Activated CD8-positive, alpha-beta T cell treated with anti-CD3 and anti-CD28 coated beads, Interleukin-2, amount 10 ng/mL, durations not matched to agents 7 days and 5 days (primary cell): ENCODE results near the gene COL6A2. TPM values are rescaled to one million over a fixed set of nuclear protein-coding genes. Genes with fewer than 3 reads are reported as not detected.
"Not testable (repeated sequence)": the region's sequence is repeated elsewhere in the genome, so short reads cannot be mapped to it uniquely, and the experiment has no call there.

Source experiments
- ATAC-seq: fragments of 150-1000 bp; cut with Tn5 transposase; one replicate; pipeline ENCODE4 v1.10.0; 2021; ENCODE audit warnings: moderate library complexity
- CTCF ChIA-PET: fragments of 350-600 bp; sonication (Branson Sonifier 250); formaldehyde crosslinking; loops from one replicate; lab custom pipeline; 2021; ENCODE audit warnings: antibody characterized with exemption; lab: Charles Lee
- POLR2A ChIA-PET: fragments of 350-600 bp; sonication (Branson Sonifier 250); formaldehyde crosslinking; loops from one replicate; lab custom pipeline; 2021; ENCODE audit warnings: antibody characterized with exemption; lab: Charles Lee
- DNase-seq: peaks from one replicate; pipeline ENCODE4 v3.0.0-alpha.2; 2020
- H3K27ac Mint-ChIP-seq: one replicate; pipeline ENCODE4 v1.8.0; 2021; ENCODE audit warnings: mild to moderate bottlenecking, mixed read lengths
- H3K27me3 Mint-ChIP-seq: one replicate; pipeline ENCODE4 v1.8.0; 2021; ENCODE audit warnings: low read depth, mixed read lengths
- H3K36me3 Mint-ChIP-seq: one replicate; pipeline ENCODE4 v1.8.0; 2021; ENCODE audit warnings: low read depth, mixed read lengths
- H3K4me1 Mint-ChIP-seq: one replicate; pipeline ENCODE4 v1.8.0; 2021; ENCODE audit warnings: low read depth, mixed read lengths
- H3K4me3 Mint-ChIP-seq: one replicate; pipeline ENCODE4 v1.8.0; 2021; ENCODE audit warnings: mild to moderate bottlenecking, mixed read lengths
- H3K9me3 Mint-ChIP-seq: one replicate; pipeline ENCODE4 v1.8.0; 2022; ENCODE audit warnings: mixed read lengths; ENCODE audit not compliant: insufficient read depth
- total RNA-seq, 2 experiments: library from RNA; stranded (reverse); gene quantifications; one replicate each; pipeline ENCODE4 v1.2.3, GENCODE V29; 2021

Gene COL6A2
- total RNA-seq, 2 experiments from 2014 or later = 6.0 to 7.2 TPM

GRCh38 chr21:46141767-46142581, 44.1 kb downstream of the COL6A2 start:
- no peaks in the 10 kb centered on the region for H3K27me3 Mint-ChIP-seq
- POLR2A ChIA-PET = interaction anchor here (0.6 kb wide), 1 partner anchor 120 kb away, joined by 3 read pairs; no protein-coding TSS in a partner anchor
- CTCF ChIA-PET = interaction anchor here (2.1 to 2.6 kb wide), 4 partner anchors 11 to 170 kb away, joined by 11 to 49 read pairs (median 17); partner anchors contain the start of genes MCM3AP and YBEY

GRCh38 chr21:46142582-46143473, 44.9 kb downstream of the COL6A2 start:
- Mint-ChIP-seq H3K27ac (peak overlapping the region; percentile 25), H3K4me3 (no peak overlapping the region), H3K27me3 (no peaks in the 10 kb centered on the region), H3K36me3 (no peaks in the 10 kb centered on the region), H3K9me3 (no peaks in the 10 kb centered on the region), H3K4me1 (peaks cover 21% of the 10 kb centered on the region)
- DNase-seq (no peak), ATAC-seq (no peak)
- ChIA-PET CTCF (interaction anchor here (0.5 to 2.6 kb wide), 28 partner anchors 11 to 358 kb away, joined by 3 to 49 read pairs (median 4); partner anchors contain the start of genes MCM3AP and YBEY), POLR2A (interaction anchor here (0.6 to 1.4 kb wide), 6 partner anchors 86 to 417 kb away, joined by 3 to 5 read pairs (median 4); no protein-coding TSS in a partner anchor)

More at GRCh38 chr21:46141767-46142581, 44.1 kb downstream of the COL6A2 start:
- no peak for ATAC-seq
- no peaks in the 10 kb centered on the region for H3K36me3 Mint-ChIP-seq
- H3K27ac Mint-ChIP-seq = no peak overlapping the region
- H3K9me3 Mint-ChIP-seq = no peaks in the 10 kb centered on the region
- no peak overlapping the region for H3K4me3 Mint-ChIP-seq
- DNase-seq = no peak
- H3K4me1 Mint-ChIP-seq = peaks cover 21% of the 10 kb centered on the region

GRCh38 chr21:46144464-46145070, 46.7 kb downstream of the COL6A2 start:
- CTCF ChIA-PET = interaction anchor here (0.8 to 2.6 kb wide), 19 partner anchors 8 to 356 kb away, joined by 3 to 49 read pairs (median 4); partner anchors contain the start of genes MCM3AP and YBEY
- DNase-seq = no peak
- Mint-ChIP-seq H3K4me1 (peaks cover 21% of the 10 kb centered on the region), H3K36me3 (no peaks in the 10 kb centered on the region), H3K27ac (peak overlapping the region; percentile 65), H3K27me3 (no peaks in the 10 kb centered on the region), H3K9me3 (no peaks in the 10 kb centered on the region), H3K4me3 (no peak overlapping the region)
- POLR2A ChIA-PET = interaction anchor here (0.6 to 1.4 kb wide), 2 partner anchors 173 to 186 kb away, joined by 3 to 4 read pairs; no protein-coding TSS in a partner anchor
- ATAC-seq = no peak

DNA sequence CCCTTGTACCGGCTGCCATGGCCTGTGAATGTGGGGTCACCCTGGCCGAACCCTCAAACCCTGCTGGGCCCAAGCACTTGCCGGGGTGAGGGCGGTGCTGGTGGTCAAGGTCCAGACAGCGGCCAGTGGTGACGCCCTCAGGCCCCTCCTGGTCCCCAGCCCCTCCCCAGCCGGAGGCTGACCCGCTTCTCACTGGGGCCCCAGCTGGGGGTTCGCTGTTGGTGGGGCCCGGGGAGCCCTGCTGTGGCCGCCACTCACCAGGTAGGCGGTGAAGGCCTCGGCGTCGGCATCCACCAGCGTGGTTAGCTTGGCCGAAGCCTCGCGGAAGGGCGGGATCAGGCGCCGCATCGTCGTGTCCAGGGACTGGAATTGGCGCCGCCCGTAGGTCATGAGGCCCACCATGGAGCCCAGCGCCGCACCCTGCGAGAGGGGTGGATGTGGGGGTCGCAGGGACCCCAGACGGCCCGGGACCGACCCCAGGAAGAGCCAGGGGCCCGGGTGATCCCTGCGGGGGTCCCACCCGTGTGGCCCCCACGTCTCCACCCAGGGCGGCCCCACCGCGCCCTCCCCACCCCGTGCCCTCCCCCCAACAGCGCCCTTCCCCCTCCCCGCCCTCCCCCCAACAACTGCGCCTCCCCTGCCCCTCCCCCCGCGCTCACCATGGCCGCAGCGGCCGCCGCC, 47.4 kb downstream of the COL6A2 start:
- Mint-ChIP-seq H3K27ac (no peak overlapping the region), H3K27me3 (no peaks in the 10 kb centered on the region), H3K36me3 (no peaks in the 10 kb centered on the region), H3K4me3 (no peak overlapping the region), H3K4me1 (peaks cover 21% of the 10 kb centered on the region), H3K9me3 (no peaks in the 10 kb centered on the region)
- DNase-seq (no peak), ATAC-seq (no peak)
- ChIA-PET POLR2A (interaction anchor here (0.6 kb wide), 1 partner anchor 187 kb away, joined by 3 read pairs; no protein-coding TSS in a partner anchor), CTCF (interaction anchor here (1.0 kb wide), 1 partner anchor 8 kb away, joined by 3 read pairs; no protein-coding TSS in a partner anchor)

DNA sequence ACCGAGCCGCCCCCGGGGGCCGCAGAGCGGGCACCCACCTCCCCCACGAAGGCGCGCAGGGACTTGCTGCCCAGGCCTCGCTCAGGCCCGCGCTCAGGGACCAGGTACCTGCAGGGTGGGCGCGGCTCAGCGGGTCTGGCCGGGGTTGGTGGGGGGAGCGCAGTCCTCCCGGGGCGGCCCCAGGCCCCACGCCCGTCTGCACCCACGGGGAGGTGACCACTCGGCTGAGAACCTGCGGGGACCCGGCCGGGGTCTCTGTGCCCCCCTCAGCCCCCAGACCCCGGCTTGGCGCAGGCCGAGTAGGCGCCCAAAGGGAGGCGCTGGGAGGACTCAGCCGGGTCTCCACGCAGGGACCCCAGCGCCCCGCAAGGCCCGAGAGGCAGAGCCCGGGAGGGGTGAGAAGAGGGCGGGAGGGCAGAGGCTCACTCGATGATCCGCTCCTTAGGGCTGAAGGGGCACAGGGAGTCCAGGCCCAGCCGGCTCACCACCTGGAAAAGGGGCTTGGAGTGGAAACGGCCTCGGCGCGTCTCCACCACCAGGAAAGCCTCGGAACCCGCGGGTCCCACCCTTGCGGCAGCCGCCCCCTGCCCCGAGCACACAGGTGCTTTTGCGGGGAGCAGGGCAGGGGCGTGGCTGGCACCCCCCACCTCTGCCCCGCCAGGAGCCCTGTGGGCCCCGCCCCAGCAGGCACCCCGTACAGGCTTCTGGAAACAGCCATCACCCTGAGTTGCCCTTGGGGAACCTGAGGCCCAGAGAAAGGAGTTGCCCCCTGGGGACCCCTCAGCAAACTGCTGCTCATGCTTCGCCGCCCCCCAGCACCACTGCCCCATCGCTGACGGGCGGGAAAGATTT, 48.2 kb downstream of the COL6A2 start:
- no peak for DNase-seq
- ChIA-PET CTCF (no interaction called here), POLR2A (no interaction called here)
- no peak for ATAC-seq
- no peak overlapping the region for H3K4me3 Mint-ChIP-seq
- no peaks in the 10 kb centered on the region for H3K27me3 Mint-ChIP-seq
- H3K4me1 Mint-ChIP-seq = peaks cover 21% of the 10 kb centered on the region
- H3K9me3 Mint-ChIP-seq = no peaks in the 10 kb centered on the region
- no peak overlapping the region for H3K27ac Mint-ChIP-seq
- no peaks in the 10 kb centered on the region for H3K36me3 Mint-ChIP-seq

DNA sequence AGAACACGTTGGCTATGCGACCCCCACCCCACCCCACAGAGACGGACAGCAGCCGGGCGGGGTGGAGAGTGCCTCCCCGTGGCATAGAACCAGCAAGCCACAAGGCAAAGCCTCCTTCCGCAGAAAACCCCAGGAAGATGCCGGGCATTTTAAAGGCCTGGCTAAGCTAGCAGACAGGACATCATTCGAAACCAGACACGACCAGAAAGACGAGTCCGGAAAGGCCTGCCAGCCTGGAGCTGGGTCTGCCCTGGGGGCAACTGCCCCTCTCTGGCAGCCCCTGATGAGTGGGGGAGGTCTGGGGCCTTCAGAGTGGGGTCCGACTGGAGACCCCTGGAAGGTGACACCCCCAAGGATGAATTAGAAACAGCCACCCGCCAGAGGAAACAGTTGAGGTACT, 48.9 kb downstream of the COL6A2 start:
- Mint-ChIP-seq H3K27ac (no peak overlapping the region), H3K27me3 (no peaks in the 10 kb centered on the region), H3K9me3 (no peaks in the 10 kb centered on the region), H3K36me3 (no peaks in the 10 kb centered on the region), H3K4me3 (no peak overlapping the region), H3K4me1 (peaks cover 21% of the 10 kb centered on the region)
- ChIA-PET CTCF (no interaction called here), POLR2A (no interaction called here)
- DNase-seq (no peak), ATAC-seq (no peak)

DNA sequence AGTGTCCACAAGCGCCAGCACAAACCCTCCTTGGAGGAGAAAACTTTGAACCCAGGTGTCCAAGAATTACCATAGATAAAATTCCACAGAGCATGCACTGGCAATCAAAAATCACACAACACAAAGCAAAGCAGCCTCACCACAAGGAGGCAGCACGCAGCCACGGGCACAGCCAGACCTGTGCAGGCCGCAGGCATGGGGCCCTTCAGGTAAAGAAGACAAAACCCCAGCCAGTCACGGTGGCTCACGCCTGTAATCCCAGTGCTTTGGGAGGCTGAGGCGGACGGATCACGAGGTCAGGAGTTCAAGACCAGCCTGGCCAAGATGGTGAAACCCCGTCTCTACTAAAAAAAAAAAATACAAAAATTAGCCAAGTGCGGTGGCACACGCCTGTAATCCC, 49.5 kb downstream of the COL6A2 start:
- CTCF ChIA-PET, H3K9me3 Mint-ChIP-seq, H3K4me3 Mint-ChIP-seq, H3K27ac Mint-ChIP-seq, POLR2A ChIA-PET, H3K27me3 Mint-ChIP-seq, ATAC-seq, H3K36me3 Mint-ChIP-seq: not testable (repeated sequence)
- peak; percentile 68 for DNase-seq
- peaks cover 19% of the 10 kb centered on the region for H3K4me1 Mint-ChIP-seq

GRCh38 chr21:46148106-46148505, 50.2 kb downstream of the COL6A2 start:
- Mint-ChIP-seq H3K36me3 (no peaks in the 10 kb centered on the region), H3K27ac (no peak overlapping the region), H3K27me3 (no peaks in the 10 kb centered on the region), H3K4me1 (peaks cover 14% of the 10 kb centered on the region), H3K4me3 (no peak overlapping the region), H3K9me3 (no peaks in the 10 kb centered on the region)
- POLR2A ChIA-PET = no interaction called here
- ATAC-seq (no peak), DNase-seq (no peak)
- CTCF ChIA-PET = no interaction called here

DNA sequence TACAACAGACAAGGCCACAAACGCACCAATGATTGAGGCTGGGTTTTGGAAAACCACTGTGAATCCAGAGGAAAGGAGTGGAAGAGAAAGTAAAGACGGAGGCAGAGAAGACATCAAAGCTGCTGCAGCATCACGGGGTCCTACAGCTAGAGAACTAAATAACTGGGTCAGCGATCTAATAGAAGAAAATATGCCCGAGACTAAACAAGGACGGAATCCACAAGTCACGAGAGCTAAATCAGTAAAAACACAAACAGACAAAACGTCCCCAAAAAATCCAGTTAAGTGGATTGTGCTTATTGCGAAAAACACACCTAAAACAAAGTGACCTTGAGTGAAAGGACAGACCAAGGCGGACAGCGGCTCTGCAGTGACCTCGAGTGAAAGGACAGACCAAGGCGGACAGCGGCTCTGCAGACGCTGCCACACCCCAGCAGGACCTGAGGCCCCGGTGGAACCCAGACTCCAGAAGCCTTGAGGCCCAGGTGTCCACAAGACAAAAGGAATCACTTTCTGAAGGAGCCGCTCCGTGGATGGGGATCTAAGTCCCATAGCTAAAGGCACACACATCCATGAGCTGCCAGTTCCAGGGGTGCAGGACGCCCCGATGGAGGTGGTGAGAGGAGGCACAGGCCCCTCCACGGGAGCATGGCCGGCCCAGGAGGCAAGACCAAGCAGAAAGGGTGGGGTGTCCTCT, 51.4 kb downstream of the COL6A2 start:
- Mint-ChIP-seq H3K36me3 (no peaks in the 10 kb centered on the region), H3K4me1 (peaks cover 6% of the 10 kb centered on the region), H3K4me3 (no peak overlapping the region), H3K9me3 (no peaks in the 10 kb centered on the region), H3K27me3 (no peaks in the 10 kb centered on the region), H3K27ac (no peak overlapping the region)
- CTCF ChIA-PET = no interaction called here
- ATAC-seq (no peak), DNase-seq (no peak)
- POLR2A ChIA-PET = no interaction called here

GRCh38 chr21:46150073-46150472, 52.2 kb downstream of the COL6A2 start:
- Mint-ChIP-seq H3K9me3 (no peaks in the 10 kb centered on the region), H3K36me3 (no peaks in the 10 kb centered on the region), H3K4me3 (no peak overlapping the region), H3K4me1 (peaks cover 2% of the 10 kb centered on the region), H3K27ac (no peak overlapping the region), H3K27me3 (no peaks in the 10 kb centered on the region)
- DNase-seq = no peak
- ATAC-seq = no peak
- ChIA-PET POLR2A (no interaction called here), CTCF (no interaction called here)
